RPMI8226 (cell line): ENCODE results near the gene MAGEA9.
"Not testable (repeated sequence)": the region's sequence is repeated elsewhere in the genome, so short reads cannot be mapped to it uniquely, and the experiment has no call there.

Experiments used
- DNase-seq: peaks from one replicate; pipeline ENCODE4 v3.0.0-alpha.2; 2015

Gene MAGEA9

DNA sequence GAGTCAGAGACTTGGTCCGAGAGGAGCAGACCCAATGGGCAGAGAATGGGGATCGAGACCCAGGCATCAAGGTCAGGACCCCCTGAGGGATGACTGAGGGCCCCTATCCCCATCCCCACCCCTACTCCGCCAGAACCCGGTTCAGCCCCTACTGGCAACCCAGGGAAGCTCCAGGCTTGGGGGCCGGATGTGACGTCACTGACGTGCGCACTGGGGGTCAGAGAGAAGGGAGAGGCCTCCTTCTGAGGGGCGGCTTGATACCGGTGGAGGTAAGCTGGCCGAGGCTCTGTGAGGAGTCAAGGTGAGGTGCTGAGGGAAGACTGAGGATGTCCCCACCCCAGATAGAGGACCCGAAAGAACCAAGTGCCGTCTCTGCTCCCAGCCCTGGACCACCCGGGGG is at the start of gene MAGEA9:
Gene MAGEA9, plus strand, starts transcription at position 204 of the 400 bp plus-strand sequence. CDS start 4,281 bp downstream, outside the sequence.
- not testable (repeated sequence) for DNase-seq

DNA sequence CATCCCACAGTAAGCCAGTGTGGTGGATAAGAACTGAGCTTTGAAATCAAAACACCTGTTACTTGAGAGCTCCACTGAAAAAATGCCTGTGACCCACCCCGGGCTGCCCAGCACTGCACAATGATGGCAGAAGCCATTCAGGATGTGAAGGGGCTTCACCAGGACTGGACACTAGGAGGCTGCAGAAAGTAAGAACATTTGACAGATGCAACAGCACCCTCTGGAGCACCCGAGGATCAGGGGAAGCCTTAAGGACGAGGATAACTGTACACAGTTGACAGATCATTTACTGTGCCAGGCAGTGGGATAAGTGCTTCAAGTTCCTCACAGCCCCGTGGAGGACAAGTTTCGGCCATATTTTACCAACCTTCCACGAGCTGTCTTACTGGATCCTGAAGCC is 39.5 kb upstream of the MAGEA9 start:
- DNase-seq: not testable (repeated sequence)

DNA sequence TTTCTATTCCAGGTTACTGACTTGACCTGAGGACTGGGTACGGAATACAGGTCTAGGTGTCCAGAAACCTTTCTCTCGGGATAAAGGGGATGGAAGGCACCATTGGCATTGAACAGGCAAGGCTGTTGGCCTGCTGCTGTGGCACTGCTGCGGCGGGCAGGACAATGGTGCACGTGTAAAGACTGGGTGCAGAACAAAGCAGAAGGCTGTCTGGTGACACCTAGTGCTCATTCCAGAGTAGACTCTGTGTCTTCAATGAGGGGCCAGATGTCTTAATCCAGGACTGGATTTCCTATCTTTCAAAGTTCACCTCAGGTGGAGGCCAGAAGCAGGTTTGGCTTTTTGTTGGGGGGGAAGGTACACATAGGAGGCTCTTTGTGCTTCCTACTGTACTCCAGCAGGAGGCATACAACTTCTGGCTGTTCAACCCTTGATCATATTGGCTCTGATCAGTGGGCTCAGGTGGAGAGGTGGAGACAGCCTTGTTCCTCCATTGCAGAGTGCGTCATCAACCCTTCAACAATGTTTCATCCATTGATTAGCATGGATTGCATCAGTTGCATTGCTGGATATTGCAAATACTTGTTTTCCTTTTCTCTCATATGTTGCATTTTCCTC is 35.2 kb upstream of the MAGEA9 start:
- DNase-seq: not testable (repeated sequence)

- DNase-seq: no peak
These were observed 24.3 kb upstream of the MAGEA9 start for GRCh38 chrX:149757206-149758067.

DNA sequence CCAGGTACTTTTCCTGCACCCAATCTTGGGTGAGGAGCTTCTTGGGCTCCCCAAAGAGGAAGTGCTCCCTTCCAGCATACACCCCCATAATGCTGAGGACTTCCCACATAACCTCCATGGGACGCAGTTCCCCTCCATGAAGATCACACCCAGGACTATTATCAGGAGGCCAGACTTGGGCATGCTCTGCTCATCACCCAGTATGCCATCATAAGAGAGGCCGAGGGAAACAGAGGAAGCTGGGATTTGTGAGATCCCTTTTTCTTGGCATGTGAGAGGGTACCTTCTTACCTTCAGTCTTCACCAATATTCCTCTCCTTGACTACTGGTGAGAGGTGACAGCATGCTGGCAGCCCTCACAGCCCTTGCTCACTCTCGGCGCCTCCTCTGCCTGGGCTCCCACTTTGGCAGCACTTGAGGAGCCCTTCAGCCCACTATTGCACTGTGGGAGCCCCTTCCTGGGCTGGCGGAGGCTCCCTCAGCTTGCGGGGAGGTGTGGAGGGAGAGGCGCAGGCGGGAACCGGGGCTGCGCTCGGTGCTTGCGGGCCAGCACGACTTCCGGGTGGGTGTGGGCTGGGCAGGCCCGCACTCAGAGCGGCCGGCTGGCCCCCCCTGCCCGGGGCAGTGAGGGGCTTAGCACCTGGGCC is 23.5 kb upstream of the MAGEA9 start:
- no peak for DNase-seq

DNA sequence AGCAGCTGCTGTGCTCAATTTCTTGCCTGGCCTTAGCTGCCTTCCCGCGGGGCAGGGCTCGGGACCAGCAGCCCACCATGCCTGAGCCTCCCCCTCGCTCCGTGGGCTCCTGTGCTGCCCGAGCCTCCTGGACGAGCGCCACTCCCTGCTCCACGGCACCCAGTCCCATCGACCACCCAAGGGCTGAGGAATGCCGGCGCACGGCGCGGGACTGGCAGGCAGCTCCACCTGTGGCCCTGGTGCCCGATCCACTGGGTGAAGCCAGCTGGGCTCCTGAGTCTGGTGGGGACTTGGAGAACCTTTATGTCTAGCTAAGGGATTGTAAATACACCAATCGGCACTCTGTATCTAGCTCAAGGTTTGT is 23.0 kb upstream of the MAGEA9 start:
- not testable (repeated sequence) for DNase-seq

DNA sequence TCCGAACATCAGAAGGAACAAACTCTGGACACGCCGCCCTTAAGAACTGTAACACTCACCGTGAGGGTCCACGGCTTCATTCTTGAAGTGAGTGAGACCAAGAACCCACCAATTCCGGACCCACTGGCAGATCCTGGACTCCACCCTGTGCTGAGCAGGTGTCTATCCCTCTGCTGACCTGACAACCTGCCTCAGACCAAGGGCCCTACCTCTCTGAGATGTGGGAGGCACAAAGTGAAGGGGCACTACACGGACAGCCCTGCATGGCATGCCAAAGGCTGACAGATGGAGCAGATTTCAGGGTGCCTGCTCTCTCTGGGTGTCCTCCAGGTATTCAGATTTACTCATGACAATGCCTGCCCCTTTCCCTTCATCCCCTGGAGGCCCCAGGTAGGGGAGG is 21.9 kb upstream of the MAGEA9 start:
- DNase-seq: no peak

GRCh38 chrX:149760965-149761364 is 20.8 kb upstream of the MAGEA9 start:
- no peak for DNase-seq

- DNase-seq: not testable (repeated sequence)
These were observed 19.7 kb upstream of the MAGEA9 start for GRCh38 chrX:149761858-149762674.

DNA sequence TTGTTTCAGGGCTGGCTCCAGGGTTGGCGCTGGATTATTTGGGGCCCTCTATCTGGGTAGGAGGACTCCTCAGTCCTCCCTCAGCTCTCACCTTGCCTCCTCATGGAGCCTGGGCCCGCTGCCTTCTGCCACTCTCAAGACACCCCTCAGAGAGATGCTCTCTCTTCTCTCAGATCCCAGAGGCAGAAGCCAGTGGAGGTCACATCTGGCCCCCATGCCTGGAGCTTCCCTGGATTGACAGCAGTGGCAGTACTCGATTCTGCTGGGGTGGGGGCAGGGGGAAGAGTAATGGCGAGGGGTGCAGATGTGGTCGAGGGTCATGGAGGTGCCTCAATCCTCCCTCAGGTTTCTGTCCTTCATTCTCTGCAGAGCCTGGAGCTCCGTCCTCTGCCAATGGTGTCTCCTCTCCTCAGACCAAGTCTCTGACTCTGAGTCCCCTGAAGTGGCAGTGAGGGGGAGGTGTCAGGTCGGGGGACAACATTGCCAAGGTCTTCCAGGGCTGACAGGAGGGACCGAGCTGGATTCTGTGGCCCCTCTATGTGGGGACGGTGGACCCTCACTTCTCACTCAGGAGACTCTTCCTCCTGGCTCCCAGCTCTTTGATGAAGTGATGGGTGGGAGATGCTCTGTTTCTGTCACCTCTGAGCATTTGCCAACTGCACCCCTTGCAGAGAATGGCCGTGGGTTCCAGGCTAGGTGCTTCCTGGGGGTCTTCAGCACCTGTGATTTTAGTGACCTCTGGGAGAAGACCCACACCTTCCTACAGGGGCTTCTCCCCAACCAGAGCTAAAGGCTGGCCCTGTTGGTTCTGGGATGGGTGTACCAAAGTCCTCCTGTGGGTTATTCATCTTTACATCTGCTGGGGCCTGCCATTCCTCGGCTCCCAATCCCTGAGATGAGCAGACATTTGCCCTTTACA is 18.8 kb upstream of the MAGEA9 start:
- no peak for DNase-seq

DNA sequence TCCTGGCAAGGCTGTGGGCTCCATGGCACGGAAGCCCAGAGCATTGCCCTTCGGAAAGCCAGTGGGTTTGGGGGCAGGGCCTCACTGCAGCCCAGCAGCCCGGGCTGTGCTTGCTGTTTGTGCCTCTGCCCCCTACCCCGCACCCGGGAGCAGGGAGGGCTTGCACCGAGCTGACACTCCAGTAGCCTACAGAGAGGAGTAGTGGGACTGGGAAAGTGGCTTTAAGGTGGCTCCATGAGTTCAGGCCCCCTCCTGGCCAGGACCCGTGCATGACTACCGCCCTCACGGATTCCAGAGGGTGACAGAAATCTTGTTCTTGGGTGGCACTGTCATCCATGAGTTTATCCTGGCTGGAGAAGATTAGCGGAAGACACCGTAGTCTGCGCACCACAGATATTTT is 11.4 kb upstream of the MAGEA9 start:
- not testable (repeated sequence) for DNase-seq

GRCh38 chrX:149773026-149773425 is 8.7 kb upstream of the MAGEA9 start:
- DNase-seq: not testable (repeated sequence)

DNA sequence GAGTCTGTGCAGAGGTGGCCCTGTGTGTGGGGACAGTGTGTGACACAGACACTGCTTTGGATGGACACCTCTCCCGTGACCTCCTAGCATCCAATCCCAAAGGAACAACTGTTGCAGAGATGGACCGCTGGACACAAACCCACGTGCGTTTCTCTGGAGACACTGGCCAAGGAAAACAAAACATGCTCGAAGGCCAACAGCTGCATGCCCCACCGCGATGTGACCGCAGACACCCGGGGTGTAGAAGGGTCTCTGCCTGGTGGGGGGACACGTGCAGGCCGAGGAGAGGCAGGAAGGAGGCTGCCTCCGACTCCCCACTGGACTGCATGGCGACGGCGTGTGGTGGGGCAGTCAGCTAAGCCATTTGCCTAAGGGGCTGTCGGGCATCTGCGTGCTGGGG is 8.0 kb upstream of the MAGEA9 start, which contains the start of gene HSFX1:
Gene HSFX1, plus strand, starts transcription at position 301 of the 400 bp plus-strand sequence. CDS start 614 bp downstream, outside the sequence.
- DNase-seq: not testable (repeated sequence)

DNA sequence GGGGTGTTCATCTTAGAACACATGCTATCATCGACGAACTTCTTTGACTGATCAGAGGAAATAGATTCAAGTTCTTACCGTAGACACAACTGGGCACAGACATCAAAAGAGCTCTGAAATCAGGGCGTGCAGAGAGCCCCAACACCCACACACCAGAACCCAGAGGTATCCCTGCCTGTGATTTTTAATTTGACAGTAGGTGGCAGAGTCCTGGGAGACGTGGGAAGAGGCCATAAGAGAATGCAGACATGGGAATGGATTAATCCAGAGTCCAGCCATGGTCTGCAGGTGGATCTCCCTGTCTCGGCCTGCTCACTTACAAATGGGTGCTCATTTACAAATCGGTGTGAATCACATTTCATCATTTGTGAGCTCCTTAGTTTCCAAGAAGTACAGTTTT is 3.7 kb upstream of the MAGEA9 start:
- not testable (repeated sequence) for DNase-seq

DNA sequence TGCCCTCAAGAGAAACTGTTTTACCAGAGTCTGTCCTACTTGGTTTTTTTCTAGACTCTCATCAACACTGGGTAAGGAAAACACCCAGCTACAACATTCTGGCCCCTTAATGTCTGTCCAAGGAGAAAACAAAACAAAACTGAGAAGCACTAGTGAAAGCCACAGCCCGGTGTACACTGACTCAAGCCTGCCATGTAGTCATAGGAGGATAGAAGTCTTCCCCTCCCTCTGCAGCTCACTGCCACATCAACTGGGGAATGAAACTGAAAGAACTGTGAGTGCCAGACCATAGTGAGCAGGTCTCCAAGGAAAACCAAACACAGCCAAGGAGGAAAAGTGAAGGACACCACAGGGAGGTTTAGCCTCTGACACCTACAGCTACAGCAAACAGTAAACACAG is 13.8 kb downstream of the MAGEA9 start:
- not testable (repeated sequence) for DNase-seq

- no peak for DNase-seq
These were observed 17.5 kb downstream of the MAGEA9 start for GRCh38 chrX:149799095-149799714.

DNA sequence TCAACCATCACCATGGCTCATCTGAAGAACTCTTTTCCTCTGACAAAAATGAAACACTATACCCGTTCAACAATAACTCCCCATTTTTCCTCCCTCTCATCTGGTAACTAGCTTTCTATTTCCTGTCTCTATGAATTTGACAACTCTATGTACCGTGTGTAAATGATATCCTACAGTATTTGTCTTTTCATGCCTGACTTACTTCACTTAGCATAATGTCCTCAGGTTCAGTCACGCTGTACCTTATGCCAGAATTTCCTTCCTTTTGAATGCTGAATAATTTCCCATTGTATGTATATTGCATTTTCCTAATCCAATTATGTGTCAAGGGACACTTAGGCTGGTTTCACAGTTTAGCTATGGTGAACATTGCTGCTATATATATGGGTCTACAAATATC is 18.2 kb downstream of the MAGEA9 start:
- no peak for DNase-seq

- no peak for DNase-seq
These were observed 21.8 kb downstream of the MAGEA9 start for GRCh38 chrX:149803458-149804062.

DNA sequence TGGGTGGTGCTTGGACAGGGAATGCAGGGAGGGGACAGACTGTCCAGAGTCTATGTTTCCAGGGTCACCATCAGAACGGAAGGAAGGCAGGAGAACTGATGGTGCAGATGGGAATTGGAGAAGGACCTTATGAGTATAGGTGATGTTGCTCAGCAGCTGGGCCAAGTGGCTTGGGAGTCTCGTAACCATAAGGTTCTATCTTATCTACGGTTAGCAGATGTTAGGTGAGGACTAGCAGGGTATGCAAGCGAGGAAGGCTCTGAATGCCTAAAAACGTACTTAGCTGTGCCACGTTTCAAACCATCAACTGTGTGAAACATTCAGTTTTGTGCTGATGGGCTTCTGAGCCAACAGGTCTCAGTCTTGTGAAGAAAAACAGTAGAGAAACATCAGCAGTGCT is 22.4 kb downstream of the MAGEA9 start:
- DNase-seq: no peak

GRCh38 chrX:149807747-149808458 is 26.2 kb downstream of the MAGEA9 start:
- peak; percentile 13 for DNase-seq
